Skeletal muscle tissue (tissue), 4 donors: ENCODE measurements around the gene RNF150. TPM values are rescaled to one million over a fixed set of nuclear protein-coding genes. Genes with fewer than 3 reads are reported as not detected.

Source experiments
- H3K27ac ChIP-seq: one replicate; pipeline ENCODE4 v1.7.0; 2013; ENCODE audit warnings: mild to moderate bottlenecking, low read depth, low read length, inconsistent platforms
- H3K27me3 ChIP-seq, 3 donors: one replicate each; pipeline ENCODE4 v1.7.0; 2013; ENCODE audit warnings: low read length in 3 of 3; ENCODE audit not compliant: control insufficient read depth in 3 of 3, insufficient read depth in 3 of 3
- H3K36me3 ChIP-seq, 3 donors: one replicate each; pipeline ENCODE4 v1.7.0; 2013; ENCODE audit warnings: low read length in 3 of 3; ENCODE audit not compliant: control insufficient read depth in 3 of 3, insufficient read depth in 3 of 3
- H3K4me1 ChIP-seq, 3 donors: one replicate each; pipeline ENCODE4 v1.7.0; 2013; ENCODE audit warnings: low read length in 3 of 3, mild to moderate bottlenecking in 3 of 3; ENCODE audit not compliant: control insufficient read depth in 3 of 3, insufficient read depth in 3 of 3
- H3K4me3 ChIP-seq, 3 donors: one replicate each; pipeline ENCODE4 v1.7.0; 2013; ENCODE audit warnings: low read length in 3 of 3
- H3K9ac ChIP-seq, 3 donors: one replicate each; pipeline ENCODE4 v1.7.0; 2013; ENCODE audit warnings: low read length in 3 of 3, mild to moderate bottlenecking in 3 of 3, moderate library complexity in 2 of 3, low read depth in 1 of 3
- H3K9me3 ChIP-seq, 3 donors: one replicate each; pipeline ENCODE4 v1.7.0; 2013; ENCODE audit warnings: low read length in 3 of 3; ENCODE audit not compliant: control insufficient read depth in 3 of 3
- total RNA-seq: library from RNA; depleted of rRNA; stranded (reverse); fragments of >200 nt; gene quantifications from one replicate; pipeline ENCODE4 v1.2.3, GENCODE V29; 2014
- donor health status: Osteomylitis.

RNF150 gene
- total RNA-seq, 1 donor from 2014 or later, result 36.5 TPM

GRCh38 chr4:140971077-140971792, 162.0 kb downstream of the RNF150 start:
- no peak overlapping the region for H3K9ac ChIP-seq
- no peak overlapping the region for H3K4me3 ChIP-seq
- no peaks in the 10 kb centered on the region for H3K27me3 ChIP-seq
- H3K27ac ChIP-seq, result no peak overlapping the region
- H3K9me3 ChIP-seq, result no peaks in the 10 kb centered on the region
- H3K4me1 ChIP-seq, result peaks cover 10 to 20% (median 15%) of the 10 kb centered on the region in 3 donors
- peaks cover 0 to 4% (median 3%) of the 10 kb centered on the region in 3 donors for H3K36me3 ChIP-seq

DNA sequence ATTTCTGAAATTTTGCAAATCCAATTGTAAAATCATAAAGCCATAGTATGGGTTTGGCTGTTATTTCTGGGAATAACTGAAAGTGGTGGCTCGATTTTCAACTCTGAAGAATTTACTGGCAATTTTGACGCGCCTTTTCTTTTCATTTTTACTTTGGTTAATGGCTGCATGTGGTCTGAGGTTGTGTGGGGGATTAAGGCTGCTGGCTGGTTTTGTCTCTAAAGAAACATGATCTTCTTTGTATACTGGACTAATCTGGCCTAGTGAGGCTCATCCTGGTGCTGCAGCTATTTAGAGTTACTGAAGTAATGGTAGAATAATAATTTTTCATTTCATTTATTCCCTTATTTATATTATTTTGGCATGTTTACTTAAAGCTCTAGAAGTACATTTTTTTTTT, 164.0 kb downstream of the RNF150 start:
- Histone ChIP-seq H3K27me3 (no peaks in the 10 kb centered on the region), H3K9me3 (no peaks in the 10 kb centered on the region), H3K4me3 (no peak overlapping the region), H3K9ac (no peak overlapping the region), H3K4me1 (peaks cover 10 to 20% (median 15%) of the 10 kb centered on the region in 3 donors), H3K36me3 (peaks cover 0 to 4% (median 3%) of the 10 kb centered on the region in 3 donors), H3K27ac (no peak overlapping the region)

DNA sequence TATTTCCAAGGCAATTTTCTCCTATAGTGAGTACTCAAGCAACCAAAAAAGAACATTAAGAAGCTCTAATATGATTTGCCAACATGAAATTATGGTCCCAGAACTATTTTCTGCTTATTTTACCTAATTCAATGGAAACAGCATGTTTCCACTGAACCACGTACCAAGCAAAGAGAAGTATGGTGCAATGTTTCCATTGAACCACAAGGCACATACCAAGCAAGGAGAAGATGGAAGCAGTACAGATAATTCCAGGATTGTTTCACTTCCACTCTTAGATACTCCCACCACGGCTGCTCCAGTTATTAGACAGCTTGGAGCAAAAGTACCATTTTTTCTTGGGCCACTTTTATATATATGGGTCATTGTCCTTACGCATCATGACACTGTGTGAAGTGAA, 164.9 kb downstream of the RNF150 start:
- H3K4me3 ChIP-seq, result no peak overlapping the region
- H3K4me1 ChIP-seq, result peaks cover 10 to 20% (median 15%) of the 10 kb centered on the region in 3 donors
- peaks cover 0 to 4% (median 3%) of the 10 kb centered on the region in 3 donors for H3K36me3 ChIP-seq
- no peaks in the 10 kb centered on the region for H3K27me3 ChIP-seq
- no peak overlapping the region for H3K27ac ChIP-seq
- H3K9me3 ChIP-seq, result no peaks in the 10 kb centered on the region
- H3K9ac ChIP-seq, result no peak overlapping the region

DNA sequence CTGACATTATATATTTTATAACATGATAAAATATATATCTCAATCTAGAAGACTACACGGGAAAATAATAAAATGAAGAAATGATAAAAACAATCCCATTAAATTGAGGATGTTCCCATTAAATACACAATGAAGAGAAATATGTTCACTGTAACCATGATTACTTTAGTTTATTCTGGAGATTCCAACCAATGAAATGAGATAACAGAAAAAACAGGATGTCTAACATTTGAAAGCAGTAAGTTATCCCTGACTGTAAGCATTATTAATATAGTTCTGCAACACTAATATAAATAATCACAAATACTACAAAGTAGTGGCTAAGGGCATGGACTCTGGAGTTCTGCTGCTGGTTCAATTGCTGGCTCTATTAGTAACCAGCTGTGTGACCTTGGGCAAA, 169.4 kb downstream of the RNF150 start:
- no peaks in the 10 kb centered on the region for H3K27me3 ChIP-seq
- no peak overlapping the region for H3K9ac ChIP-seq
- no peaks in the 10 kb centered on the region for H3K9me3 ChIP-seq
- H3K27ac ChIP-seq, result no peak overlapping the region
- H3K4me3 ChIP-seq, result no peak overlapping the region
- H3K36me3 ChIP-seq, result peaks cover 0 to 4% (median 3%) of the 10 kb centered on the region in 3 donors
- H3K4me1 ChIP-seq, result no peaks in the 10 kb centered on the region

DNA sequence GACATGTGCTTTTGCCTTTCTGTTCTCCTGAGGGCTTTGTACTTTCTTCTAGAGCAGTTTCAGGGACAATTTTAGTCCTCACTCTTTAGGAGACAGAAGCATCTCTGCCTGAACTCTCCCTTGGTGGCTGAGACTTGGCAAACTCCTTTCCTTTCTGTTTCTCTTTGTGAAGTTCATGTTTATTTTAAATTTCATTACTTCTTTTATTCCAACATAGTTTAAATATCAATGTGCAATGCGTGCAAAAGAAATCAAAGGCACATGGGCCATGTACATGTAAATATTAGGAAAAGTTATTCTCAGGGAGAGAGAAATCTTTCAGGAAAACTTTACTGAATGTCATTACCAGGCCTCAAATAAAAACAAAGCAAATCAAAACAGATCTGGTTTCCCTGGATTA, 177.6 kb downstream of the RNF150 start:
- Histone ChIP-seq H3K27me3 (no peaks in the 10 kb centered on the region), H3K4me3 (no peak overlapping the region), H3K9ac (no peak overlapping the region), H3K9me3 (no peaks in the 10 kb centered on the region), H3K4me1 (peaks cover 0 to 5% (median 0%) of the 10 kb centered on the region in 3 donors), H3K27ac (no peak overlapping the region), H3K36me3 (no peaks in the 10 kb centered on the region)

- no peak overlapping the region for H3K9ac ChIP-seq
- no peak overlapping the region for H3K4me3 ChIP-seq
- no peaks in the 10 kb centered on the region for H3K27me3 ChIP-seq
- H3K36me3 ChIP-seq, result no peaks in the 10 kb centered on the region
- H3K27ac ChIP-seq, result no peak overlapping the region
- H3K9me3 ChIP-seq, result no peaks in the 10 kb centered on the region
- H3K4me1 ChIP-seq, result peaks cover 0 to 5% (median 0%) of the 10 kb centered on the region in 3 donors
Measured at GRCh38 chr4:140952717-140953116, 180.6 kb downstream of the RNF150 start.

GRCh38 chr4:140947506-140947905, 185.8 kb downstream of the RNF150 start:
- no peak overlapping the region for H3K9ac ChIP-seq
- H3K4me1 ChIP-seq, result peaks cover 0 to 5% (median 0%) of the 10 kb centered on the region in 3 donors
- H3K36me3 ChIP-seq, result no peaks in the 10 kb centered on the region
- no peaks in the 10 kb centered on the region for H3K9me3 ChIP-seq
- no peak overlapping the region for H3K4me3 ChIP-seq
- H3K27ac ChIP-seq, result no peak overlapping the region
- no peaks in the 10 kb centered on the region for H3K27me3 ChIP-seq

DNA sequence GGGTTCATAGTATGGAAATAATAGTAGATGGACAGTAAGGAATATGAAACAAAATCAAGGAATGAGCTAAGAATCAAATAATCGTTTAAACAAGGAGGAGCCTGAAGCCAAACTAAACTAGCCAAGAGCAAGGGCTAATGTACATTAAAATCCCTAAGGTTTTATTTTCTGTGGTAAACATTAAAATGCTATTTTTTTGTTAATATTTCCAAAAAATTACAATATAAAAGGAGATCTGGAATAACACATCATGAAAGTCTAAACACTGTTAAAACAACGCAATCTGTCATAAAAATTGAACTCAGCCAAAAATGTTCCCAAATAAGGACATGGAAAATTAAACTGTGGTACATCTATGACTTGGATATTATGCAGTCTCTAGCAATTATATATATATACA, 188.2 kb downstream of the RNF150 start:
- no peaks in the 10 kb centered on the region for H3K9me3 ChIP-seq
- H3K4me3 ChIP-seq, result no peak overlapping the region
- H3K9ac ChIP-seq, result no peak overlapping the region
- H3K27ac ChIP-seq, result no peak overlapping the region
- no peaks in the 10 kb centered on the region for H3K27me3 ChIP-seq
- peaks cover 0 to 5% (median 0%) of the 10 kb centered on the region in 3 donors for H3K4me1 ChIP-seq
- no peaks in the 10 kb centered on the region for H3K36me3 ChIP-seq

DNA sequence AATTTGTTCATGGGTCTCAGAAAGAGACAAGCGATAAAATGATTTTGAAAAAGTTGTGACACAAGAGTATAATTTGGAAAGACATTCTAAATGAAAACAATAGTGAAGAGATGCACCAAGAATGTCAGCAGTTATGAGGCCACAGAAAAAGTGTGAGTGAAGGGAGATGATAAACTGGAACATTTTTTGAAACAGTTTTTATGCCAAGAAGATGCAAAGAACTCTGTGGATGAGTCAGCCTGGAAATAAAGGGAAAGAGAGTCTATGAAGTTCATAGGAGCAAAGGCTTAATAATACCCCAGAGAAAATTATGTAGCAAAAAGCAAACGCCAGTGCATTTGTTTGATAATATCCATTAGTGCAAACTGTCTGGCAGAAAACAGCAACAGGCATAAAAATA, 188.7 kb downstream of the RNF150 start:
- Histone ChIP-seq H3K9ac (no peak overlapping the region), H3K9me3 (no peaks in the 10 kb centered on the region), H3K4me1 (peaks cover 0 to 8% (median 4%) of the 10 kb centered on the region in 3 donors), H3K27me3 (no peaks in the 10 kb centered on the region), H3K27ac (no peak overlapping the region), H3K36me3 (no peaks in the 10 kb centered on the region), H3K4me3 (no peak overlapping the region)

GRCh38 chr4:140944199-140944515, 189.1 kb downstream of the RNF150 start:
- no peak overlapping the region for H3K4me3 ChIP-seq
- no peak overlapping the region for H3K9ac ChIP-seq
- no peaks in the 10 kb centered on the region for H3K36me3 ChIP-seq
- no peaks in the 10 kb centered on the region for H3K27me3 ChIP-seq
- no peaks in the 10 kb centered on the region for H3K9me3 ChIP-seq
- H3K4me1 ChIP-seq, result peaks cover 0 to 8% (median 4%) of the 10 kb centered on the region in 3 donors
- no peak overlapping the region for H3K27ac ChIP-seq
